Astrocyte (in vitro differentiated cells and primary cell): ENCODE results near the gene USP31. TPM values are rescaled to one million over a fixed set of nuclear protein-coding genes. Genes with fewer than 3 reads are reported as not detected.

Source experiments
- DNase-seq: peaks from one replicate; pipeline ENCODE4 v3.0.0-alpha.2; 2010; ENCODE audit warnings: low read depth
- FAIRE-seq: peaks from 2 replicates; lab custom pipeline; 2011; peaks lifted over from hg19 to GRCh38; lab: Jason Lieb, UNC
- H2AFZ ChIP-seq: 2 replicates; pipeline ENCODE4 v1.6.0; 2012; ENCODE audit warnings: low read depth, low read length, inconsistent platforms
- H3K27ac ChIP-seq: 2 replicates; pipeline ENCODE4 v1.5.1; 2011; ENCODE audit warnings: low read depth, low read length, inconsistent platforms
- H3K27me3 ChIP-seq: 2 replicates; pipeline ENCODE4 v1.6.0; 2011; ENCODE audit warnings: low read length, inconsistent platforms; ENCODE audit not compliant: insufficient read depth
- H3K36me3 ChIP-seq: 2 replicates; pipeline ENCODE4 v1.5.1; 2011; ENCODE audit warnings: low read length, inconsistent platforms; ENCODE audit not compliant: insufficient read depth
- H3K4me1 ChIP-seq: 2 replicates; pipeline ENCODE4 v1.5.1; 2011; ENCODE audit warnings: low read length, inconsistent platforms; ENCODE audit not compliant: insufficient read depth
- H3K4me2 ChIP-seq: 2 replicates; pipeline ENCODE4 v1.6.0; 2012; ENCODE audit warnings: low read length, inconsistent platforms
- H3K4me3 ChIP-seq: 2 replicates; pipeline ENCODE4 v1.5.1; 2011; ENCODE audit warnings: low read depth, mild to moderate bottlenecking, low read length, inconsistent platforms; ENCODE audit not compliant: insufficient read depth
- H3K79me2 ChIP-seq: 2 replicates; pipeline ENCODE4 v1.6.0; 2012; ENCODE audit warnings: mild to moderate bottlenecking, low read length, inconsistent platforms; ENCODE audit not compliant: insufficient read depth
- H3K9ac ChIP-seq: 2 replicates; pipeline ENCODE4 v1.6.0; 2012; ENCODE audit warnings: mild to moderate bottlenecking, low read length, inconsistent platforms
- H3K9me3 ChIP-seq: 2 replicates; pipeline ENCODE4 v1.5.1; 2012; ENCODE audit warnings: low read depth, mild to moderate bottlenecking, low read length, inconsistent platforms; ENCODE audit not compliant: insufficient read depth
- H4K20me1 ChIP-seq: 2 replicates; pipeline ENCODE4 v1.6.0; 2012; ENCODE audit warnings: low read length, inconsistent platforms; ENCODE audit not compliant: insufficient read depth
- H3K27ac Mint-ChIP-seq: one replicate; pipeline ENCODE4 v1.8.0; 2021; ENCODE audit warnings: mild to moderate bottlenecking, mixed read lengths; ENCODE audit not compliant: unreplicated experiment
- H3K27me3 Mint-ChIP-seq: one replicate; pipeline ENCODE4 v1.8.0; 2021; ENCODE audit warnings: low read depth, mixed read lengths; ENCODE audit not compliant: unreplicated experiment
- H3K36me3 Mint-ChIP-seq: one replicate; pipeline ENCODE4 v1.8.0; 2021; ENCODE audit warnings: low read depth, mixed read lengths; ENCODE audit not compliant: unreplicated experiment
- H3K4me1 Mint-ChIP-seq: one replicate; pipeline ENCODE4 v1.8.0; 2021; ENCODE audit warnings: low read depth, mixed read lengths; ENCODE audit not compliant: unreplicated experiment
- H3K4me3 Mint-ChIP-seq: one replicate; pipeline ENCODE4 v1.8.0; 2021; ENCODE audit warnings: mild to moderate bottlenecking, moderate library complexity, mixed read lengths; ENCODE audit not compliant: unreplicated experiment
- H3K9me3 Mint-ChIP-seq: one replicate; pipeline ENCODE4 v1.8.0; 2021; ENCODE audit warnings: mild to moderate bottlenecking, mixed read lengths; ENCODE audit not compliant: unreplicated experiment
- EZH2 ChIP-seq: IDR thresholded peaks from 2 replicates; pipeline ENCODE4 v1.6.1; 2012; ENCODE audit warnings: mild to moderate bottlenecking, low read length, inconsistent platforms; ENCODE audit not compliant: insufficient read depth
- total RNA-seq: library from RNA; stranded (reverse); gene quantifications from 2 replicates; pipeline ENCODE4 v1.2.1, GENCODE V29; 2021
- TF ChIP-seq, protein P1 (sequence below): IDR thresholded peaks from 2 replicates; pipeline ENCODE4 v1.5.1; 2011; ENCODE audit warnings: low read depth, mild to moderate bottlenecking, inconsistent platforms, low read length, moderate library complexity; ENCODE audit not compliant: insufficient read depth

The USP31 gene
- total RNA-seq, 1 donor from 2014 or later = 9.4 TPM

GRCh38 chr16:23051587-23051986 lies 97.7 kb downstream of the USP31 start:
- TF ChIP-seq EZH2 = no peak
- TF ChIP-seq, protein P1, sequence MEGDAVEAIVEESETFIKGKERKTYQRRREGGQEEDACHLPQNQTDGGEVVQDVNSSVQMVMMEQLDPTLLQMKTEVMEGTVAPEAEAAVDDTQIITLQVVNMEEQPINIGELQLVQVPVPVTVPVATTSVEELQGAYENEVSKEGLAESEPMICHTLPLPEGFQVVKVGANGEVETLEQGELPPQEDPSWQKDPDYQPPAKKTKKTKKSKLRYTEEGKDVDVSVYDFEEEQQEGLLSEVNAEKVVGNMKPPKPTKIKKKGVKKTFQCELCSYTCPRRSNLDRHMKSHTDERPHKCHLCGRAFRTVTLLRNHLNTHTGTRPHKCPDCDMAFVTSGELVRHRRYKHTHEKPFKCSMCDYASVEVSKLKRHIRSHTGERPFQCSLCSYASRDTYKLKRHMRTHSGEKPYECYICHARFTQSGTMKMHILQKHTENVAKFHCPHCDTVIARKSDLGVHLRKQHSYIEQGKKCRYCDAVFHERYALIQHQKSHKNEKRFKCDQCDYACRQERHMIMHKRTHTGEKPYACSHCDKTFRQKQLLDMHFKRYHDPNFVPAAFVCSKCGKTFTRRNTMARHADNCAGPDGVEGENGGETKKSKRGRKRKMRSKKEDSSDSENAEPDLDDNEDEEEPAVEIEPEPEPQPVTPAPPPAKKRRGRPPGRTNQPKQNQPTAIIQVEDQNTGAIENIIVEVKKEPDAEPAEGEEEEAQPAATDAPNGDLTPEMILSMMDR = no peak
- H3K27ac Mint-ChIP-seq = no peak overlapping the region
- Histone ChIP-seq H3K4me3 (no peak overlapping the region), H3K9me3 (no peaks in the 10 kb centered on the region), H2AFZ (no peak overlapping the region), H3K36me3 (no peaks in the 10 kb centered on the region), H3K9ac (no peak overlapping the region), H3K27me3 (peaks cover 3% of the 10 kb centered on the region), H3K4me2 (no peak overlapping the region), H3K27ac (no peak overlapping the region), H4K20me1 (no peaks in the 10 kb centered on the region), H3K4me1 (no peaks in the 10 kb centered on the region), H3K79me2 (no peaks in the 10 kb centered on the region)
- no peaks in the 10 kb centered on the region for H3K4me1 Mint-ChIP-seq
- no peak overlapping the region for H3K4me3 Mint-ChIP-seq
- no peak for DNase-seq
- H3K9me3 Mint-ChIP-seq = no peaks in the 10 kb centered on the region
- FAIRE-seq = no peak
- H3K36me3 Mint-ChIP-seq = no peaks in the 10 kb centered on the region
- peaks cover 10% of the 10 kb centered on the region for H3K27me3 Mint-ChIP-seq

DNA sequence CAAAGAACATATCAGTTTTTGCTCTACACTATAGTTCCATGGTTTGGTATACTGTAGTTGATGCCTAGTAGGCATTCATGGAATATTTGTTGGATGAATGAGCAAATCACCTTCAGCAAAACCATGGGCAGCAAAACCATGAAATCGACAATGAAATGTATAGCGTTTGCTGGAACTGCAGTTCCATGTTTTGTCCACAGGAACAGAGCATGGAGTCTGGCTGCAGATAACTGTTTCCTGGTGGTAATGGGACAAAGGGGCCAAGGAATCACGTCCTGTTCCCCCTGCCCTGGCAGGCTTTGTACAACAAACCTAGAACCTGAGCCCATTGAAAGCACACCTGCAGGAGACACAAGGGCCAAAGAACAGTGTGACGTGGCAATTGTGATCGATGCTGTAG lies 101.1 kb downstream of the USP31 start:
- Histone ChIP-seq H3K9me3 (no peaks in the 10 kb centered on the region), H2AFZ (no peak overlapping the region), H3K27ac (no peak overlapping the region), H3K9ac (no peak overlapping the region), H3K4me3 (no peak overlapping the region), H4K20me1 (no peaks in the 10 kb centered on the region), H3K36me3 (no peaks in the 10 kb centered on the region), H3K79me2 (no peaks in the 10 kb centered on the region), H3K4me1 (no peaks in the 10 kb centered on the region), H3K4me2 (no peak overlapping the region), H3K27me3 (peaks cover 3% of the 10 kb centered on the region)
- TF ChIP-seq, protein P1 = no peak
- no peak for TF ChIP-seq EZH2
- Mint-ChIP-seq H3K27ac (no peak overlapping the region), H3K4me1 (no peaks in the 10 kb centered on the region), H3K27me3 (peaks cover 13% of the 10 kb centered on the region), H3K36me3 (no peaks in the 10 kb centered on the region), H3K9me3 (no peaks in the 10 kb centered on the region), H3K4me3 (no peak overlapping the region)
- FAIRE-seq (no peak), DNase-seq (no peak)

- H3K4me2 ChIP-seq = no peak overlapping the region
- no peaks in the 10 kb centered on the region for H3K27me3 ChIP-seq
- Mint-ChIP-seq H3K4me3 (no peak overlapping the region), H3K27me3 (peaks cover 10% of the 10 kb centered on the region), H3K27ac (no peak overlapping the region), H3K4me1 (no peaks in the 10 kb centered on the region), H3K9me3 (no peaks in the 10 kb centered on the region), H3K36me3 (no peaks in the 10 kb centered on the region)
- no peaks in the 10 kb centered on the region for H3K79me2 ChIP-seq
- TF ChIP-seq, protein P1 = no peak
- no peak for TF ChIP-seq EZH2
- no peak overlapping the region for H2AFZ ChIP-seq
- H3K4me1 ChIP-seq = no peaks in the 10 kb centered on the region
- DNase-seq = no peak
- no peak overlapping the region for H3K27ac ChIP-seq
- no peak overlapping the region for H3K4me3 ChIP-seq
- no peak for FAIRE-seq
- H3K9me3 ChIP-seq = no peaks in the 10 kb centered on the region
- no peaks in the 10 kb centered on the region for H3K36me3 ChIP-seq
- H4K20me1 ChIP-seq = no peaks in the 10 kb centered on the region
- H3K9ac ChIP-seq = no peak overlapping the region
Observed at GRCh38 chr16:23045025-23045424, 104.2 kb downstream of the USP31 start.
